NT2/D1 (cell line): ENCODE measurements around the gene SLC34A1.

ENCODE experiments used
- DNase-seq: peaks from one replicate; pipeline ENCODE4 v3.0.0-alpha.2; 2011; ENCODE audit warnings: low read depth, low spot score
- H3K27me3 ChIP-seq: 2 replicates; pipeline ENCODE4 v1.6.0; 2011; ENCODE audit warnings: mild to moderate bottlenecking; ENCODE audit not compliant: insufficient read length, insufficient read depth
- H3K36me3 ChIP-seq: 2 replicates; pipeline ENCODE4 v1.6.1; 2011; ENCODE audit warnings: mild to moderate bottlenecking, low read length, mixed read lengths; ENCODE audit not compliant: insufficient read depth, insufficient read length
- H3K4me1 ChIP-seq: 2 replicates; pipeline ENCODE4 v1.5.1; 2011; ENCODE audit not compliant: insufficient read depth, insufficient read length
- H3K4me3 ChIP-seq: 2 replicates; pipeline ENCODE4 v1.5.1; 2011; ENCODE audit warnings: low read depth; ENCODE audit not compliant: insufficient read length
- H3K9ac ChIP-seq: 2 replicates; pipeline ENCODE4 v1.6.0; 2011; ENCODE audit warnings: low read depth; ENCODE audit not compliant: insufficient read length
- H3K9me3 ChIP-seq: 2 replicates; pipeline ENCODE4 v1.5.1; 2011; ENCODE audit warnings: mild to moderate bottlenecking, low read length; ENCODE audit not compliant: insufficient read depth
- SUZ12 ChIP-seq: IDR thresholded peaks from 2 replicates; pipeline ENCODE4 v1.6.1; 2011; ENCODE audit not compliant: insufficient read length, insufficient read depth; ENCODE audit errors: extremely low read depth
- YY1 ChIP-seq: IDR thresholded peaks from 2 replicates; pipeline ENCODE4 v1.6.1; 2011; ENCODE audit not compliant: insufficient read length, insufficient read depth
- ZNF274 ChIP-seq: IDR thresholded peaks from 2 replicates; pipeline ENCODE4 v1.6.1; 2011; ENCODE audit warnings: mild to moderate bottlenecking, low read depth, low read length

SLC34A1 gene

DNA sequence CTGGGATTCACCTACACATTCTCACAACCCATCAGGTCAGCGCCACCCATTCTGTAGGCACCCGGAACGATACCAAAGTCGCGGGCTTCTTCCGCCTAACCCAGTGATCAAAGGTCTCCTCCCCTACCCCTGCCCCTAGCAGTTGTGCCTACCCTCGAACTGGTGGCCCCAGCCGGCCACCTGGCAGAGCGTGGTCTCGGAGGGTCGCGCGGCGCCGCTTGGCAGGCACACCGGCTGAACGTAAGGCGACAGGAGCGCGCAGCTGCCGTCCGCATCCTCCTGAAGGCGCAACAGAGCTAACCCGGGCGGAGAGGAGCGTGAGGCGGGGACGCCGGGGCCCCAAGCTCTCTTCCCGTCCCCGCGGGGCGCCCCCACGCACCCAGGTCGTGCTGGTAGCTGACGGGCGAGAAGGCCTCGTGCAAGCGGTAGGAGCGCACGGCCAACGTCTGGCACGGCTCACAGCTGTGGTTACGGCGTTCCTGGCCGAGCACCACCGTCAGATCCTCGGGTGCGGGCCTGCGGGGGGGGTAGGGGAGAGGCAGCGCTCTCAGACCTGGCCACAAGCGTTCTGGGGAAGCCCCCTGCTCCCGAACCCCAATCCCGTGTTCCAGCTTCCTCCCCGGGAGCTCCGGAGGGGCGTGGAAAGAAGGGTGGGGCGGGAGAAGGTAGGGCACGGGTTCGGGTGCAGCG, 19.0 kb downstream of the SLC34A1 start:
- H3K4me3 ChIP-seq, result peak overlapping the region; percentile 61
- peak overlapping the region; percentile 86 for H3K9ac ChIP-seq
- peaks cover 72% of the 10 kb centered on the region for H3K27me3 ChIP-seq
- no peak for TF ChIP-seq ZNF274
- TF ChIP-seq YY1, result no peak
- peak; percentile 18 for TF ChIP-seq SUZ12
- no peak for DNase-seq
- H3K36me3 ChIP-seq, result no peaks in the 10 kb centered on the region
- H3K4me1 ChIP-seq, result peaks cover 16% of the 10 kb centered on the region
- peaks cover 9% of the 10 kb centered on the region; the same call in 1 of the 2 replicates for H3K9me3 ChIP-seq

- Histone ChIP-seq H3K36me3 (no peaks in the 10 kb centered on the region), H3K4me1 (peaks cover 16% of the 10 kb centered on the region), H3K4me3 (peak overlapping the region; percentile 61), H3K9me3 (peaks cover 9% of the 10 kb centered on the region; the same call in 1 of the 2 replicates), H3K27me3 (peaks cover 74% of the 10 kb centered on the region), H3K9ac (peak overlapping the region; percentile 86)
- TF ChIP-seq SUZ12 (no peak), ZNF274 (no peak), YY1 (no peak)
- DNase-seq, result no peak
These were observed 19.8 kb downstream of the SLC34A1 start for GRCh38 chr5:177403792-177404640.

DNA sequence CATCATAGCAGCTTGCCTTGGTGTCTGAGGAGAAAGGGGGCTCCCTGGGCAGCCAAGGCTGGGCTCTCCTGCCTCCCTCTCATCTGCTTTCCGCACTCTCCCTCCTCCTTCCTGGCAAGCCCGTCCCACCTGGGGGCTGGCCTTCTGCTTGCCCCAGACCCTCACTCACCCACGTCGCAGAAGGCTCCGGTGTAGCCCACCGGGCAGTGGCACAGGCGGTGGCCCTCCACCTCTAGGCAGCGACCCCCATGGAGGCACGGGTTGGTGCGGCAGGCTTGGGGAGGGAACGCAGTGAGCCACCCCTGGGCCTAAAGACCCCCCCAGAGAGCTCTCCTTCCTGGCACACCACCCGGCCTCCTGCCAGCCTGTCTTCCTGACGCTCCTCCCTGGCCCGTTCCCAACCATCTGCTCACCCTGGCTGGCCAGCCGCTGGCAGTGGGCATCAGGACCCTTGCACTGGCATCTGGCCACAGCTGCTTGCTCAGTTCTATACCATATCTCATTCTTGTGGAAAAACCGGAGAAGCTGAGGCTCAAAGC, 20.5 kb downstream of the SLC34A1 start:
- TF ChIP-seq YY1 (no peak), SUZ12 (no peak), ZNF274 (no peak)
- no peak for DNase-seq
- peaks cover 9% of the 10 kb centered on the region; the same call in 1 of the 2 replicates for H3K9me3 ChIP-seq
- H3K4me1 ChIP-seq, result peaks cover 16% of the 10 kb centered on the region
- H3K9ac ChIP-seq, result peak overlapping the region; percentile 86
- H3K36me3 ChIP-seq, result no peaks in the 10 kb centered on the region
- H3K27me3 ChIP-seq, result peaks cover 79% of the 10 kb centered on the region
- peak overlapping the region; percentile 61 for H3K4me3 ChIP-seq

GRCh38 chr5:177405312-177405711, 21.1 kb downstream of the SLC34A1 start:
- Histone ChIP-seq H3K36me3 (no peaks in the 10 kb centered on the region), H3K9me3 (peaks cover 9% of the 10 kb centered on the region; the same call in 1 of the 2 replicates), H3K4me1 (peaks cover 16% of the 10 kb centered on the region), H3K4me3 (no peak overlapping the region), H3K27me3 (peaks cover 75% of the 10 kb centered on the region), H3K9ac (no peak overlapping the region)
- DNase-seq, result no peak
- no peak for TF ChIP-seq YY1
- TF ChIP-seq SUZ12, result no peak
- no peak for TF ChIP-seq ZNF274

DNA sequence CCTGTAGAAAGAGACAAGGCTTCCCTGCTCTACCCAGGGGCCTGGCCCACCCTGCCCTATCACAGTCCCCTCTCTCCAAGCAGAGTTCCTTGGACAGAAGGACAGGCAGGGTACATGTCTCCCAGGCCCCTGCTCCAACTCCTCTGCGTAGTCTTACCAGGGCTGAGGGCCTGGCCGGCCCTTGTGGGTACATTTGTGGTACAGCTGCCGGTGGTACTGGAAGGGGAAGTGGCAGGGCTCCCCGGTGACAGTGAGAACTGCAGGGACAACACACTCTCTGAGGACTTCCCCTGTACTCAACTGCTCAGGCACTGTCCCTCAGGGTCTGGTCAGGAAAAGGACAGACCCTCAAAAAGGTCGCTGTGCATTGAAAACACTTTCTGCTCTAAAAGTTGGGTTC, 21.6 kb downstream of the SLC34A1 start:
- H3K9ac ChIP-seq, result no peak overlapping the region
- peaks cover 71% of the 10 kb centered on the region for H3K27me3 ChIP-seq
- no peaks in the 10 kb centered on the region for H3K36me3 ChIP-seq
- DNase-seq, result no peak
- peaks cover 16% of the 10 kb centered on the region for H3K4me1 ChIP-seq
- no peak overlapping the region for H3K4me3 ChIP-seq
- TF ChIP-seq SUZ12, result no peak
- no peak for TF ChIP-seq ZNF274
- TF ChIP-seq YY1, result no peak
- peaks cover 9% of the 10 kb centered on the region; the same call in 1 of the 2 replicates for H3K9me3 ChIP-seq

GRCh38 chr5:177409043-177409801, 25.0 kb downstream of the SLC34A1 start, which contains the start of gene F12:
Gene F12 (minus strand): TSS chr5:177409564. CDS start chr5:177409527, 37 bp downstream.
- TF ChIP-seq YY1 (no peak), SUZ12 (no peak), ZNF274 (no peak)
- peaks cover 50% of the 10 kb centered on the region for H3K27me3 ChIP-seq
- no peak within 1 kb of the TSS for H3K9ac ChIP-seq
- DNase-seq, result no peak
- H3K36me3 ChIP-seq, result no peaks in the 10 kb centered on the region
- H3K9me3 ChIP-seq, result no peaks in the 10 kb centered on the region
- H3K4me3 ChIP-seq, result no peak within 1 kb of the TSS
- H3K4me1 ChIP-seq, result no peaks in the 10 kb centered on the region
